Measurements from ENCODE around the gene PCSK5.

The PCSK5 gene

GRCh38 chr9:75912951-75913350 lies 22.5 kb downstream of the PCSK5 start:
- no peak overlapping the region for H3K4me3 ChIP-seq (ENCODE audit: low read length)
- no peak for DNase-seq (ENCODE audit: low read depth, low spot score)

GRCh38 chr9:75914002-75914401 lies 23.5 kb downstream of the PCSK5 start:
- H3K4me3 ChIP-seq (ENCODE audit: low read length), result no peak overlapping the region
- no peak for DNase-seq (ENCODE audit: low read depth, low spot score)

GRCh38 chr9:75914883-75915452 lies 24.5 kb downstream of the PCSK5 start:
- no peak for DNase-seq (ENCODE audit: low read depth, low spot score)
- H3K4me3 ChIP-seq (ENCODE audit: low read length), result no peak overlapping the region

DNA sequence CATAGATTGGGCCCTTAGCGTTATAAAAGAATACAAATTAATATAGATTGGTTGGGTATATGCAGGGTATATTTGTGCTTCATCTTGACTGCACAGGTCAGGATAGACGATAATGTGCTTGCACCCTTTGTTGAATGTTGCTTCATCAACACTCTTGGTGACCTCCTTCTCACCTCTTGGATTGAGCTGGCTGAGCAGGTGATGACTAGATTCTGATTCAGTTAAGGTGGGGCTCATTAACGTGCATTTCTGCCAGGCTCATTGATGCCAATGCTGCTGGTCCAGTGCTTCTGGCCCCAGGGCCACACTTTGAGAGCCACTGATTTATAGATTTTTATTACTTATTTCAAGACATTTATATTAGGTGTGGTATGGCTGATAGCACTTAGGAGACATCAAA lies 27.7 kb downstream of the PCSK5 start:
- no peak overlapping the region for H3K4me3 ChIP-seq (ENCODE audit: low read length)

DNA sequence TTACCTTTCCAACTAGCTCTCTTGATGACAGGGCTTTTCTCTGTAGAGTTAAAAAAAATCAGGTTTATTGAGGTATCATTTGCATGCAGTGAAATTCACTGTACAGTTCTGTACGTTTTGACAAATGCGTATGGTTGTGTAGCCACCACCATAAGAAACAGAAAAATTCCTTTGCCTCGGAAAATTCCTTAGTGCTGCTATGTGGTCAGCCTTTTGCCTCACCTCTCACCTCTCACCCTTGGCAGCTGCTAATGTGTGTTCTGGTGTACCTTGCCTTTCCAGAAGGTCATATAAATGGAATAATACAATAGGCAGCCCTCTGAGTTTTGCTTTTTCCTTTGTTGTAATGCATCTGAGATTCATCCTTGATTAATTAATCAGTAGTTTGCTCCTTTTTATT lies 28.4 kb downstream of the PCSK5 start:
- no peak for DNase-seq (ENCODE audit: low read depth, low spot score)
- H3K4me3 ChIP-seq (ENCODE audit: low read length), result no peak overlapping the region

More for the DNA sequence above, 27.7 kb downstream of the PCSK5 start:
- DNase-seq (ENCODE audit: low read depth, low spot score), result no peak

- DNase-seq (ENCODE audit: low read depth, low spot score), result no peak
- H3K4me3 ChIP-seq (ENCODE audit: low read length), result no peak overlapping the region
Observed at GRCh38 chr9:75921391-75922127, 31.1 kb downstream of the PCSK5 start.

GRCh38 chr9:75926385-75926784 lies 35.9 kb downstream of the PCSK5 start:
- DNase-seq (ENCODE audit: low read depth, low spot score), result no peak
- no peak overlapping the region for H3K4me3 ChIP-seq (ENCODE audit: low read length)

DNA sequence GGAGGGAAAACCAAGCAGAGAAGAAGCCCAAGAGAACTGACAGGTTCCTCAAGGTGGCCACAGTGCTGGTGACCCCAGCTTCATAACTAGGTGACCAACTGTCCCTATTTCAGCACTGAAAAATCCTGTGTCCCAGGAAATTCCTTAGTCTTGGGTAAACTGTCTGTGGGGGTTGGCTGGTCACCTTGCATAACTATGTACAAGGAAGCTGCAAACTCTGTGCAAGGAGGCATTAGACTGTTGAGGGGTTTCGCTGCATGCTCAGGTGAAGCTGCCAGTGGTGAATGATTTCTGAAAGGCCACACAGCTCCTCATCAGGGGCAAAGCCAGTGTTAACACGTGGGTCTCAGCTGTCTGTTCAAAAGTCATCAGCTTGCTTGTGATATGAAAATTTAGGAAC lies 36.9 kb downstream of the PCSK5 start:
- DNase-seq (ENCODE audit: low read depth, low spot score), result no peak
- H3K4me3 ChIP-seq (ENCODE audit: low read length), result no peak overlapping the region

GRCh38 chr9:75930190-75930589 lies 39.7 kb downstream of the PCSK5 start:
- H3K4me3 ChIP-seq (ENCODE audit: low read length), result no peak overlapping the region
- DNase-seq (ENCODE audit: low read depth, low spot score), result no peak

DNA sequence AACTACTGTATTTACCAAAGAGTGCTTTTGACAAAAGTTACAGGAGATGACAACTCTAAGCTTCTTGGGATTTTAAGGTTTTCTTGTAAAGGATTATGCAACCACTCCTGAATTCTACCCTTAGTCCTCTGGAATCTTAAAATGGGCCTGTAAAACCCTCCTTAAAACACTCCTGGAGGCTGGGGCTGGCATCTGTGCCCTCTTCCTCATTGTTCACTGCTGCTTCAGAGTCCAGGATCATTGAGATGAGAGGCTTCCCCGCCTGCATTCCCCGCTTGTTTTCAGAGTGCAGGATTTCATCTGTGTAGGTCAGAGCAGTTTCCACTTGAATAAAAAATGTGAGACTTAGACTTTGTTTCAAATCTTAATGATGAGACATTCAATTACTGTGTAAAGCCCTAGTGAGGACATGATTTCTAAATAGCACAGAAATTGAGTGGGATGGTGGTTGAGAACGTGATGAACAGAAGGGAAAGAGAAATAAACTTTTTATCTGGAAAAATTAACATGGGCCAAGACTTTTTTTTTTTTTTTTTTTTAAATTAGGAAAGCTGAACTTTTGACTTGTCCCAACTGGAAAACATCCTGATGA lies 40.4 kb downstream of the PCSK5 start:
- no peak overlapping the region for H3K4me3 ChIP-seq (ENCODE audit: low read length)

GRCh38 chr9:75933982-75934381 lies 43.5 kb downstream of the PCSK5 start:
- DNase-seq (ENCODE audit: low read depth, low spot score), result no peak
- no peak overlapping the region for H3K4me3 ChIP-seq (ENCODE audit: low read length)

More for the DNA sequence above, 40.4 kb downstream of the PCSK5 start:
- DNase-seq (ENCODE audit: low read depth, low spot score), result no peak

GRCh38 chr9:75935591-75935990 lies 45.1 kb downstream of the PCSK5 start:
- DNase-seq (ENCODE audit: low read depth, low spot score), result no peak

DNA sequence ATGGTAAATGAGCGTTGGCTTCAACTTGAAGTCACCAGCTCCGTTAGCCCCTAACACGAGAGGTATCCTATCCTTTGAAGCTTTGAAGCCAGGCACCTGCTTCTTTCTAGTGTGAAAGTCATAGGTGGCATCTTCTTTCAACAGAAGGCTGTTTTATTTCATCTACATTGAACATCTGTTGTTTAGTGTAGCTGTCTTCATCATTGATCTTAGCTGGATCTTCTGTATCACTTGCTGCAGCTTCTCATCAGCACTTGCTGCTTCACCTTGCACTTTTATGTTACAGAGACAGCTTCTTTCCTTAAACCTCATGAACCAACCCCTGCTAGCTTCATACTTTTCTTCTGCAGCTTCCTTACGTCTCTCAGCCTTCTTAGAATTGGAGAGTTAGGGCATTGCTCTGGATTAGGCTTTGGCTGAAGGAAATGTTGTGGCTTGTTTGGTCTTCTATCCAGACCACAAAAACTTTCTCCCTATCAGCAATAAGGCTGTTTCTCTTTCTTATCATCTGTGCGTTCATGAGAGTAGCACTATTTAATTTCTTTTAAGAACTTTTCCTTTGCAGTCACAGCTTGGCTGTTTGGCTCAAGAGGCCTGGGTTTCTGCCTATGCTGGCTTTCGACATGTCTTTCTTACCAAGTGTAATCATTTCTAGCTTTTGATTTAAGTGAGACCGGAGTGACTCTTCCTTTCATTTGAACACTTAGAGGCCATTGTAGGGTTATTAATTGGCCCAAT lies 47.2 kb downstream of the PCSK5 start:
- peak; percentile 35 for DNase-seq (ENCODE audit: low read depth, low spot score)
- no peak overlapping the region for H3K4me3 ChIP-seq (ENCODE audit: low read length)

More at GRCh38 chr9:75935591-75935990, 45.1 kb downstream of the PCSK5 start:
- H3K4me3 ChIP-seq (ENCODE audit: low read length), result no peak overlapping the region

DNA sequence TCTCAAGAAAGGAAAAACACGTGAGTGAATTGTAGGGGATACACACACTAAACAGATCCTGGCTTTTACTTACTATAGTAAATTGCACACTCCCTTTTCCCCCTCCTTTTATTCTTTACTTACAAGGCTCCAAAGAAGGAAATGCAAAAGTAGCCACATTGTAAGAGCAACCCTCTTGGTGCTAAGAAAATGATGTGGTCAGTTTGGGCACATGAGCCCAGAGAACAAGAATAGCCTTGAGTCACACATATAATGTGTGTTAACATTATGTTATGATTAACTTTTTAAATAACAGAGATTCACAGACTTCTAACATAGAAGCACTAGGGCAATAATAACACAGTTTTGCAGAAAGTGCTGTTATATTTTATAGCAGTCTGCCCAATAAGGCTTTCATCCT lies 48.5 kb downstream of the PCSK5 start:
- no peak overlapping the region for H3K4me3 ChIP-seq (ENCODE audit: low read length)
- DNase-seq (ENCODE audit: low read depth, low spot score), result no peak

DNA sequence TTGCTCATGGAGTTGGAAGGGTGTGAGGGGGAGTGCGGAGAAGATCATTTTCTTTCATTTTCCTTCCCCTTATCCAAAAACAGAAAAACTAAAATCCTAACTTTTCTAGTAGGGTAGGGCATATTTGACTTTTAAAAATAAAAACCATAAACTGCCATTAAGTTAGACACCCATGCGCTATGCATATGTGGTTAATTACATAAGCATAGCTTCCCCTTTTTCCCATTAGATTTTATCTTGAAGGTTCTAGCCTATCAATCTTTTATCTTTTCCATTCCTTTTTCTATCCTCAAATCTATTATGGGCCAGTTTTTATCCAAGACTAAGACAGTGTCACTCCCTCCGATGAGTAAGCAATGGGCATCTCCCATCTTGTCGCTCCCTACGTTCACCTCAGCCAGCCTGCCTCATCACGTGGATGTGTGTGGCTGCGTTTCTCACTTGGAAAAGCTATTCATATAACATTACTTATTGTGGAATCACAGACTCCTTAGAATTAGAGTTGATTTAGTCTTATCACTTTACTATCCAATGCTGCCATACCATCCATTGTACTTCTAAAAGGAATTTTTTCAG lies 49.2 kb downstream of the PCSK5 start:
- H3K4me3 ChIP-seq (ENCODE audit: low read length), result no peak overlapping the region
- no peak for DNase-seq (ENCODE audit: low read depth, low spot score)

DNA sequence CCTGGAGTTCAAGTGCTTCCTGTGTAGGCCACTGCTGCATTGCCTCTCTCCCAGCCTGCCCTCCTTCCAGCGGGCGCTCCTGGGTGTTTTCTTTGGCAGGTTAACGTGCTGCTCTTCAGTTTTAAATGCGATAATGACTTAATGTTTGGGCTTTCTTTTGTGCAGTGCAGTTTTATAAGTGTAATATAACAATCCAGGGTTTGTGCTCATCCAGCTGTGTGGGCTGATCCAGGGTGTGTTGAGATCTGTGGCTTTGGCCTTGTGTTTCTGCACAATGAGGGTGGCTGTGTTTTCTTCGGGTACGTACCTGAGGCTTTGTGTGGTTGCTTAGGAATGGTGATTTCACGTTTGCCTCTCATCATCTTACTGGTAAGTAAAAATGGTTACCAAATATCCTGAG lies 50.6 kb downstream of the PCSK5 start:
- H3K4me3 ChIP-seq (ENCODE audit: low read length), result no peak overlapping the region
- DNase-seq (ENCODE audit: low read depth, low spot score), result no peak

GRCh38 chr9:75941577-75942311 lies 51.3 kb downstream of the PCSK5 start:
- H3K4me3 ChIP-seq (ENCODE audit: low read length), result no peak overlapping the region
- no peak for DNase-seq (ENCODE audit: low read depth, low spot score)

GRCh38 chr9:75946766-75947165 lies 56.3 kb downstream of the PCSK5 start:
- no peak overlapping the region for H3K4me3 ChIP-seq (ENCODE audit: low read length)
- no peak for DNase-seq (ENCODE audit: low read depth, low spot score)

DNA sequence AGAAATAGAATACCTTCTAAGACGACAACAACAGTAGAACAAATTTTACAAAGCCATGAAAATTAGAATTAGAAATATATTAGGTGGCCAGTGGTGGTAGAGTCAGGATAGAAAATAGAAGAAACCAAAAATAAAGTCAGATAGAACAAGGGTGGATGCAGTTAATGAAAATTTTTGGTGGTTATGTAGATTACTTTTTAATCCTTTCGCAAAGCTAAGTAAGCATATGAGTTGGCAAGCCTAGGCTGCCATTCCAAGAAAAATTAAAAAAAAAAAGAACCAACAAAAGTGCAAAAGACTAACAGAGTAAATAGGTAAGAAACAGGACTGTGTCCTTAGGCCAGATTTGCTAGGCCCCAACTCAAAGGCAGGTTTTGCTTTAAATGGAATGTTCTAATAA lies 56.8 kb downstream of the PCSK5 start:
- no peak overlapping the region for H3K4me3 ChIP-seq (ENCODE audit: low read length)
- DNase-seq (ENCODE audit: low read depth, low spot score), result no peak

All from Jurkat, Clone E6-1 (cell line).